H1 (cell line): ENCODE data around the gene ZNF846. TPM values are rescaled to one million over a fixed set of nuclear protein-coding genes. Genes with fewer than 3 reads are reported as not detected.

Experiments used
- CTCF ChIA-PET: fragments of 300-600 bp; sonication (Branson Sonifier 250); formaldehyde crosslinking; loops from one replicate; lab custom pipeline; 2021; ENCODE audit not compliant: partially characterized antibody; lab: Charles Lee
- POLR2A ChIA-PET: fragments of 300-600 bp; sonication (Branson Sonifier 250); formaldehyde crosslinking; loops from one replicate; lab custom pipeline; 2021; ENCODE audit warnings: inconsistent platforms; ENCODE audit not compliant: partially characterized antibody; lab: Charles Lee
- DNase-seq, 2 experiments: peaks; one replicate each; pipeline versions ENCODE4 v3.0.0 to v3.0.0-alpha.2; 2010 to 2022; ENCODE audit warnings: low spot score in 2 of 2, low read depth in 1 of 2, mixed read lengths in 1 of 2
- FAIRE-seq: peaks from 2 replicates; lab custom pipeline; 2011; peaks lifted over from hg19 to GRCh38; lab: Jason Lieb, UNC
- H2AFZ ChIP-seq: 2 replicates; pipeline ENCODE4 v1.8.1; 2012; ENCODE audit warnings: low read length, inconsistent platforms
- H2AK5ac ChIP-seq: 2 replicates; pipeline ENCODE4 v1.6.1; 2013; ENCODE audit warnings: low read depth, low read length
- H2BK120ac ChIP-seq: replicated peaks from 2 replicates; pipeline ENCODE3; 2013; ENCODE audit warnings: low read depth, low read length, inconsistent platforms
- H2BK12ac ChIP-seq: 2 replicates; pipeline ENCODE4 v1.6.1; 2013; ENCODE audit warnings: low read depth, low read length
- H2BK15ac ChIP-seq: 2 replicates; pipeline ENCODE4 v1.6.1; 2013; ENCODE audit warnings: low read length
- H2BK20ac ChIP-seq: 2 replicates; pipeline ENCODE4 v1.6.1; 2013; ENCODE audit warnings: low read length
- H2BK5ac ChIP-seq: 2 replicates; pipeline ENCODE4 v1.6.1; 2013; ENCODE audit warnings: low read depth, low read length
- H3K14ac ChIP-seq: 2 replicates; pipeline ENCODE4 v1.6.1; 2013; ENCODE audit warnings: inconsistent platforms; ENCODE audit not compliant: insufficient read length
- H3K18ac ChIP-seq: 2 replicates; pipeline ENCODE4 v1.6.1; 2013; ENCODE audit warnings: low read length; ENCODE audit errors: extremely low read depth
- H3K23ac ChIP-seq: 2 replicates; pipeline ENCODE4 v1.6.1; 2013; ENCODE audit warnings: inconsistent platforms; ENCODE audit not compliant: insufficient read length
- H3K23me2 ChIP-seq: 2 replicates; pipeline ENCODE4 v1.6.1; 2013; ENCODE audit warnings: low read depth, low read length
- H3K27ac ChIP-seq: 2 replicates; pipeline ENCODE4 v1.6.1; 2011; ENCODE audit warnings: low read depth, low read length, inconsistent platforms
- H3K27me3 ChIP-seq, 4 experiments: replicated peaks in 1 of 4; 1 replicate in 1 of 4; 2 replicates in 3 of 4; pipeline versions ENCODE4 v1.6.1 to v1.8.1; 2011 to 2013; ENCODE audit warnings: low read length in 3 of 4, mild to moderate bottlenecking in 3 of 4, inconsistent platforms in 2 of 4, mixed read lengths in 2 of 4, moderate library complexity in 1 of 4; ENCODE audit not compliant: control insufficient read depth in 3 of 4, insufficient read depth in 3 of 4; ENCODE audit errors: extremely low read depth in 1 of 4
- H3K36me3 ChIP-seq, 4 experiments: 2 replicates each; pipeline versions ENCODE4 v1.6.1 to v1.8.1; 2011 to 2013; ENCODE audit warnings: mild to moderate bottlenecking in 4 of 4, low read length in 3 of 4, moderate library complexity in 2 of 4, control low read depth in 1 of 4, inconsistent platforms in 1 of 4; ENCODE audit not compliant: insufficient read depth in 4 of 4, control insufficient read depth in 2 of 4
- H3K4ac ChIP-seq: replicated peaks from 2 replicates; pipeline ENCODE3; 2013; ENCODE audit warnings: low read length, low read depth, mixed read lengths, inconsistent platforms; ENCODE audit not compliant: insufficient read length
- H3K4me1 ChIP-seq, 4 experiments: replicated peaks in 1 of 4; 1 replicate in 1 of 4; 2 replicates in 3 of 4; pipeline versions ENCODE4 v1.6.1 to v1.8.1; 2011 to 2013; ENCODE audit warnings: low read length in 3 of 4, inconsistent platforms in 2 of 4, mixed read lengths in 1 of 4; ENCODE audit not compliant: insufficient read depth in 4 of 4, control insufficient read depth in 3 of 4
- H3K4me2 ChIP-seq, 2 experiments: 2 replicates each; pipeline versions ENCODE4 v1.6.1 to v1.8.1; 2011 to 2013; ENCODE audit warnings: low read depth in 2 of 2, low read length in 2 of 2, control low read depth in 1 of 2, inconsistent platforms in 1 of 2, mild to moderate bottlenecking in 1 of 2; ENCODE audit not compliant: insufficient read depth in 1 of 2
- H3K4me3 ChIP-seq, 4 experiments: fragments of 200-600, 300-600 bp in 1 of 4; sonication (generic), shearing (Covaris generic), sonication (Bioruptor Twin) in 1 of 4; 2 replicates each; pipeline versions ENCODE4 v1.5.1 to v1.8.1; 2011 to 2016; ENCODE audit warnings: low read length in 4 of 4, low read depth in 3 of 4, control low read depth in 2 of 4, inconsistent platforms in 2 of 4, mild to moderate bottlenecking in 2 of 4, mixed read lengths in 1 of 4, moderate library complexity in 1 of 4; ENCODE audit not compliant: insufficient read depth in 2 of 4; ENCODE audit errors: extremely low read depth in 1 of 4
- H3K56ac ChIP-seq: replicated peaks from 2 replicates; pipeline ENCODE3; 2013; ENCODE audit warnings: low read depth, mild to moderate bottlenecking, mixed read lengths, low read length, inconsistent platforms; ENCODE audit not compliant: insufficient read length
- H3K79me1 ChIP-seq: 2 replicates; pipeline ENCODE4 v1.6.1; 2013; ENCODE audit warnings: low read depth, low read length, control low read depth
- H3K79me2 ChIP-seq, 2 experiments: 2 replicates each; pipeline versions ENCODE4 v1.6.1 to v1.8.1; 2012 to 2013; ENCODE audit warnings: low read length in 2 of 2, mild to moderate bottlenecking in 2 of 2, inconsistent platforms in 1 of 2; ENCODE audit not compliant: insufficient read depth in 2 of 2, control insufficient read depth in 1 of 2
- H3K9ac ChIP-seq, 4 experiments: replicated peaks in 1 of 4; 1 replicate in 1 of 4; 2 replicates in 3 of 4; pipeline versions ENCODE4 v1.6.1 to v1.8.1; 2011 to 2013; ENCODE audit warnings: low read depth in 3 of 4, low read length in 3 of 4, control low read depth in 2 of 4, mild to moderate bottlenecking in 2 of 4, moderate library complexity in 2 of 4, inconsistent platforms in 1 of 4; ENCODE audit errors: extremely low read depth in 1 of 4
- H3K9me3 ChIP-seq, 2 experiments: 2 replicates each; pipeline versions ENCODE4 v1.6.1 to v1.8.1; 2012 to 2013; ENCODE audit warnings: mild to moderate bottlenecking in 2 of 2, moderate library complexity in 2 of 2, control low read depth in 1 of 2, inconsistent platforms in 1 of 2, low read depth in 1 of 2, low read length in 1 of 2, mixed read lengths in 1 of 2; ENCODE audit not compliant: insufficient read depth in 2 of 2
- H4K20me1 ChIP-seq, 2 experiments: replicated peaks in 1 of 2; 2 replicates each; pipeline versions ENCODE3 to v1.8.1; 2011 to 2013; ENCODE audit warnings: inconsistent platforms in 2 of 2, low read length in 2 of 2, mild to moderate bottlenecking in 1 of 2; ENCODE audit not compliant: insufficient read depth in 2 of 2, control insufficient read depth in 1 of 2
- H4K5ac ChIP-seq: 2 replicates; pipeline ENCODE4 v1.6.1; 2013; ENCODE audit warnings: low read length, low read depth, mixed read lengths, inconsistent platforms; ENCODE audit not compliant: insufficient read length
- H4K8ac ChIP-seq: 2 replicates; pipeline ENCODE4 v1.8.0; 2013; ENCODE audit warnings: mild to moderate bottlenecking, moderate library complexity, low read length, inconsistent platforms; ENCODE audit not compliant: insufficient read depth; ENCODE audit errors: extremely low read depth
- H4K91ac ChIP-seq: replicated peaks from 2 replicates; pipeline ENCODE3; 2013; ENCODE audit warnings: low read length, mixed read lengths, inconsistent platforms; ENCODE audit not compliant: insufficient read length
- ASH2L ChIP-seq: fragments of 200-600, 300-600 bp; sonication (generic); IDR thresholded peaks from one replicate; pipeline ENCODE4 v1.7.1; 2017; ENCODE audit warnings: low read length
- EGR1 ChIP-seq: IDR thresholded peaks from 2 replicates; pipeline ENCODE4 v1.6.1; 2011; ENCODE audit warnings: low read depth, low read length, borderline replicate concordance
- EZH2 ChIP-seq: fragments of 200-600 bp; sonication (generic); IDR thresholded peaks from 2 replicates; pipeline ENCODE4 v1.7.1; 2012; ENCODE audit warnings: low read depth, mild to moderate bottlenecking, moderate library complexity, low read length, inconsistent platforms; ENCODE audit not compliant: severe bottlenecking
- HDAC6 ChIP-seq: IDR thresholded peaks from one replicate; pipeline ENCODE4 v1.7.1; 2012; ENCODE audit warnings: low read depth, mild to moderate bottlenecking, inconsistent platforms, low read length, moderate library complexity
- KDM4A ChIP-seq: IDR thresholded peaks from one replicate; pipeline ENCODE4 v1.7.1; 2012; ENCODE audit warnings: low read depth, mild to moderate bottlenecking, moderate library complexity, low read length, inconsistent platforms; ENCODE audit not compliant: severe bottlenecking
- PHF8 ChIP-seq: fragments of 200-600 bp; sonication (generic); conservative IDR thresholded peaks from 2 replicates; pipeline ENCODE4 v1.7.1; 2012; ENCODE audit warnings: low read depth, mild to moderate bottlenecking, inconsistent platforms, low read length, moderate library complexity
- SIRT6 ChIP-seq: IDR thresholded peaks from one replicate; pipeline ENCODE4 v1.7.1; 2012; ENCODE audit warnings: low read length, inconsistent platforms
- WGBS, 2 experiments: shearing (Covaris generic) in 1 of 2; methylation state at CpG; one replicate each; pipeline versions ENCODE4 v1.1.6 to v1.1.7; 2013 to 2015; ENCODE audit warnings: low lambda C conversion rate in 2 of 2, mixed read lengths in 2 of 2, inconsistent platforms in 1 of 2, low coverage in 1 of 2, missing lambda C conversion rate in 1 of 2; ENCODE audit not compliant: insufficient replicate concordance in 2 of 2, insufficient coverage in 1 of 2, insufficient read length in 1 of 2; ENCODE audit errors: extremely low coverage in 1 of 2, missing lambda C conversion rate in 1 of 2; 5-methylcytosine and 5-hydroxymethylcytosine counted together
- polyA plus RNA-seq, 7 experiments: library from polyadenylated mRNA; depleted of rRNA in 3 of 7; stranded (reverse) in 5 of 7; unstranded in 2 of 7; fragments of >200 nt in 5 of 7; fragments of 200-250 nt in 2 of 7; gene quantifications; 1 replicate in 5 of 7; 2 replicates in 1 of 7; 4 replicates in 1 of 7; pipeline versions ENCODE4 v1.2.1 to v1.2.3, GENCODE V29; 2011 to 2013; ENCODE audit warnings: missing spikeins in 2 of 7, mixed read lengths in 2 of 7
- total RNA-seq: library from RNA; stranded (reverse); fragmentation: NEBNext Ultra II Directional; extraction: Animal tissue kit (Norgen Biotek cat#: 25700); gene quantifications from 2 replicates; pipeline ENCODE4 v1.2.1, GENCODE V29; 2021

Gene ZNF846
- total and polyA plus RNA-seq, 2 of the 8 experiments (the other 6 are each of a cell fraction or from before 2014, with no cell fraction given), result 4.5 to 9.0 TPM

GRCh38 chr19:9720541-9720940 lies 48.0 kb downstream of the ZNF846 start:
- no peaks in the 10 kb centered on the region for H4K20me1 ChIP-seq
- H4K5ac ChIP-seq, result no peak overlapping the region
- H2BK15ac ChIP-seq, result no peak overlapping the region
- no peak overlapping the region for H4K91ac ChIP-seq
- H3K4me3 ChIP-seq, result no peak overlapping the region
- no peak overlapping the region for H3K23ac ChIP-seq
- ChIA-PET CTCF (interaction anchor here (0.7 kb wide), 1 partner anchor 53 kb away, joined by 4 read pairs; no protein-coding TSS in a partner anchor), POLR2A (no interaction called here)
- H3K9ac ChIP-seq, result no peak overlapping the region
- H3K79me2 ChIP-seq, result no peaks in the 10 kb centered on the region
- H3K27ac ChIP-seq, result no peak overlapping the region
- H3K9me3 ChIP-seq, result peaks cover 5 to 15% of the 10 kb centered on the region in 2 experiments; a peak in 3 of 4 replicates
- H3K4ac ChIP-seq, result no peak overlapping the region
- H3K4me2 ChIP-seq, result no peak overlapping the region; a peak in 1 of 4 replicates
- H3K23me2 ChIP-seq, result no peaks in the 10 kb centered on the region
- no peak overlapping the region for H3K14ac ChIP-seq
- no peak overlapping the region for H2AK5ac ChIP-seq
- 86% methylated on average over 4 of the region's 4 CpGs; no CpG with 5 or more reads in 1 of the 2 experiments for WGBS, 2 experiments
- no peak overlapping the region for H2BK120ac ChIP-seq
- H2BK5ac ChIP-seq, result no peak overlapping the region
- DNase-seq, result no peak
- H3K4me1 ChIP-seq, result peaks cover 0 to 6% (median 3%) of the 10 kb centered on the region in 4 experiments; a peak in 4 of 7 replicates
- no peak for FAIRE-seq
- H2BK12ac ChIP-seq, result no peak overlapping the region
- H3K36me3 ChIP-seq, result no peaks in the 10 kb centered on the region
- H2AFZ ChIP-seq, result no peak overlapping the region
- H3K56ac ChIP-seq, result no peak overlapping the region
- H3K27me3 ChIP-seq, result no peaks in the 10 kb centered on the region
- H4K8ac ChIP-seq, result no peak overlapping the region
- H3K18ac ChIP-seq, result no peak overlapping the region
- no peak overlapping the region for H2BK20ac ChIP-seq
- H3K79me1 ChIP-seq, result no peaks in the 10 kb centered on the region
- no peak for TF ChIP-seq SIRT6
- TF ChIP-seq HDAC6, result no peak
- TF ChIP-seq KDM4A, result no peak
- no peak for TF ChIP-seq ASH2L
- TF ChIP-seq EZH2, result no peak
- TF ChIP-seq PHF8, result no peak
- TF ChIP-seq EGR1, result no peak
